Lower leg skin (tissue), 4 donors: ENCODE data around the gene SMG7. TPM values are rescaled to one million over a fixed set of nuclear protein-coding genes. Genes with fewer than 3 reads are reported as not detected.

Experiments used
- DNase-seq, 2 donors: peaks; one replicate each; pipeline ENCODE4 v3.0.0-alpha.2; 2019; ENCODE audit warnings: low spot score in 2 of 2
- H3K4me3 ChIP-seq: fragments of 200-600 bp; sonication (generic); 2 replicates; pipeline ENCODE4 v1.5.1; 2017; ENCODE audit warnings: mild to moderate bottlenecking, low read depth; ENCODE audit not compliant: poor library complexity, severe bottlenecking
- POLR2A ChIP-seq, 2 donors: fragments of 450-650 bp; IDR thresholded peaks; one replicate each; pipeline ENCODE4 v1.6.1; 2016 to 2017; ENCODE audit warnings: antibody characterized with exemption in 2 of 2, mild to moderate bottlenecking in 1 of 2, moderate library complexity in 1 of 2
- WGBS, 2 donors: methylation state at CpG; one replicate each; pipeline ENCODE4 v1.1.5; 2018; 5-methylcytosine and 5-hydroxymethylcytosine counted together
- intact Hi-C: fragments of 100-400 bp; cut with DNase I; formaldehyde crosslinking; loops from one replicate; pipeline ENCODE4 v1.15.0; 2023; ENCODE audit warnings: low total_unique reads
- total RNA-seq, 4 donors: library from RNA; depleted of rRNA; stranded (reverse); fragments of >200 nt; gene quantifications; one replicate each; pipeline ENCODE4 v1.1.0, GENCODE V29; 2016
- TF ChIP-seq, protein P1 (sequence below), 3 donors: fragments of 450-650 bp; IDR thresholded peaks; one replicate each; pipeline ENCODE4 v1.5.1; 2016; ENCODE audit warnings: antibody characterized with exemption in 3 of 3, mild to moderate bottlenecking in 3 of 3, moderate library complexity in 2 of 3

Gene SMG7
- total RNA-seq, 4 donors from 2014 or later = 34.8 to 57.9 (median 42.6) TPM

DNA sequence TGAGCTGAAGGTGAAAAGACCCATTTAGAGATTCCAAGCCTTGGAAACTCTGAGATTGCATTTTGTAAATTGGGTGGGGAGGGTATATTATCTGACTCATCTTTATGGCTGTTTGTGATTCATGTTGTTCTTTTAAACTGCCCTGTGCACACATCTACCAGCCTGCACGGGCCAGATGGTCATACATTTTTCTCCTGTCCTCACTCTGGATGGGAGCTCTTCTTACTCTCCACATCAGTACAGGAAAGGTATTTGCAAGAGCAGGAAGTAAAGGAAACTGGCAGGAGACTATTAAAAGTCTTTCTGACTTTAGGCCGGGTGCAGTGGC is 39.8 kb upstream of the SMG7 start:
- H3K4me3 ChIP-seq = no peak overlapping the region
- 55 to 59% methylated on average over 2 of the region's 2 CpGs for WGBS, 2 donors
- TF ChIP-seq, protein P1, sequence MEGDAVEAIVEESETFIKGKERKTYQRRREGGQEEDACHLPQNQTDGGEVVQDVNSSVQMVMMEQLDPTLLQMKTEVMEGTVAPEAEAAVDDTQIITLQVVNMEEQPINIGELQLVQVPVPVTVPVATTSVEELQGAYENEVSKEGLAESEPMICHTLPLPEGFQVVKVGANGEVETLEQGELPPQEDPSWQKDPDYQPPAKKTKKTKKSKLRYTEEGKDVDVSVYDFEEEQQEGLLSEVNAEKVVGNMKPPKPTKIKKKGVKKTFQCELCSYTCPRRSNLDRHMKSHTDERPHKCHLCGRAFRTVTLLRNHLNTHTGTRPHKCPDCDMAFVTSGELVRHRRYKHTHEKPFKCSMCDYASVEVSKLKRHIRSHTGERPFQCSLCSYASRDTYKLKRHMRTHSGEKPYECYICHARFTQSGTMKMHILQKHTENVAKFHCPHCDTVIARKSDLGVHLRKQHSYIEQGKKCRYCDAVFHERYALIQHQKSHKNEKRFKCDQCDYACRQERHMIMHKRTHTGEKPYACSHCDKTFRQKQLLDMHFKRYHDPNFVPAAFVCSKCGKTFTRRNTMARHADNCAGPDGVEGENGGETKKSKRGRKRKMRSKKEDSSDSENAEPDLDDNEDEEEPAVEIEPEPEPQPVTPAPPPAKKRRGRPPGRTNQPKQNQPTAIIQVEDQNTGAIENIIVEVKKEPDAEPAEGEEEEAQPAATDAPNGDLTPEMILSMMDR (IDR thresholded peaks at IDR 0.05) = no peak
- no peak for TF ChIP-seq POLR2A (IDR thresholded peaks at IDR 0.05)
- intact Hi-C loops = no loop called here
- no peak for DNase-seq

DNA sequence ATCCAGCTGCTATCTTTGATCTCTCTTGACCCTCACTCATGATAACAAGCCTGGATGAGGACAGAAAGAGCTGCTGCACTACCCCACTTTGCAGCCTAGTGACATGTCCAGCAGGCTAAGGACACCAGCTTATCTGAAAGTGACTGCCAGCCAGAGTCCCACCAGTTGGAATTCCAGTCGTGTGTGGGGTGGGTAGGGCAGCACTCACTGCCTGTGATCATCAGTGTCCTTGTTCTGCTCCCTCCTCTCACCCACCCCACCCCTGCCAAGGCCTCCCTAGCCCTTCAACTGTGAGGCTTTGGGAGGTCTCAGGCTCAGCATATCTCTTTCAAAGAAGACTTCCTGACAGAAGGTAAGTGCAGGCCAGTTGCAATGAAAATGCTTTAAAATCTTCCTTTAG is 38.6 kb upstream of the SMG7 start:
- TF ChIP-seq POLR2A (IDR thresholded peaks at IDR 0.05) = no peak
- TF ChIP-seq, protein P1 (IDR thresholded peaks at IDR 0.05) = no peak
- intact Hi-C loops = no loop called here
- DNase-seq = no peak
- no peak overlapping the region for H3K4me3 ChIP-seq
- 17 to 55% methylated on average over 1 of the region's 1 CpG for WGBS, 2 donors

DNA sequence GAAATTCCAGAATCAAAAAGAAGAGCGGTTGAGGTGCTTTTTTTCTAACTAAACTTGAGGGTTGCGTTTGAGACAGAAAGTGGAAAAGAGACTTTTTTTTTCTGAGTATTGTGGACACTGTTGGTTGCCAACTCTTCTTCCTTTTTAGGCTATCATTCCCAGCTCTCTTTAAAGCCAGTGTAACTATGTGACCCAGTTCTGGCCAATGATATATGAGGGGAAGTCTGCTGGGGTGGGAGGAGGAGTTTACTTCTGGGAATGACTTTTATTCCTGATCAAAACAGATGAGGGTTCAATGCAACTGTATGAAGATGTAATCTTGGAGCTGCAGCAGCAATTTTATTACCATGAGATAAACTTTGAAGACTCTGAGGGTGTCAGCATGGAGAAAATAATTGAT is 36.8 kb upstream of the SMG7 start:
- no peak for DNase-seq
- H3K4me3 ChIP-seq = no peak overlapping the region
- intact Hi-C loops = no loop called here
- no peak for TF ChIP-seq POLR2A (IDR thresholded peaks at IDR 0.05)
- TF ChIP-seq, protein P1 (IDR thresholded peaks at IDR 0.05) = no peak
- WGBS, 2 donors = 81 to 82% methylated on average over 2 of the region's 2 CpGs

DNA sequence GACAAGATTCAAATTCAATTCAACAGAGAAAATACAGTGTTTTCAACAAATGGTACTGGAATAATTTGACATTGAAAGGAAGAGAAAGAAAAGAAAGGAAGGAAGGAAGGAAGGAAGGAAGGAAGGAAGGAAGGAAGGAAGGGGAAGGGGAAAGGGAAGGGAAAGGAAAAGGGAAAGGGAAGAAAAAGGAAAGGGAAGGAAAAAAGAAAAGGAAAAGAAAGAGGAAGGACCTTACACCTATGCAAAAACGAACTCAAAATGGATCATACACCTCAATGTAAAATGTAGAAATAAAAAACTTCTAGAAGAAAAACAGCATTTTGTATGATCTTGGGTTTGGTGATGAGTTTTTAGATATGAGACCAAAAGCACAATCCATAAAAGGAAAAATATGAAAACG is 34.2 kb upstream of the SMG7 start:
- DNase-seq = no peak
- TF ChIP-seq, protein P1 (IDR thresholded peaks at IDR 0.05) = no peak
- no peak for TF ChIP-seq POLR2A (IDR thresholded peaks at IDR 0.05)
- WGBS, 2 donors = 74 to 80% methylated on average over 2 of the region's 2 CpGs
- intact Hi-C loops = no loop called here
- H3K4me3 ChIP-seq = no peak overlapping the region

DNA sequence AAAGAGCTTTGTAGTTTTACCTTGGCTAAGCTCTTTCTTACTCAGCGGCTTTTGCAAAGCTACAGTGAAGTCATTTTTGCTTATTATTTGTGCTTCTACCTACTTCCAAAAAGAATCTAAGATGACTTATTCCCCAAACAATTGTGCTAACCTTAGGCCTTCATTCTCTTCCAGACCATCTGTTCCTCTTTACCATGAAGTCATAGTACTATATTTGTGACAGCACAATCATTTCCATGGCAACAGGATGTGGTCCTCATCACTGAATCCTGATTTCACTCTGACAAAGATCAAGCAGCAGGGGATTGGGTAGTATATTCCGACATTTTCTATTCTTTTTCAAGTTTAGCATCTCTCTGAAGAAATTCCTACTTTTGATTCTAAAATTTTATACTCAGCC is 29.3 kb upstream of the SMG7 start:
- TF ChIP-seq, protein P1 (IDR thresholded peaks at IDR 0.05) = no peak
- no peak for TF ChIP-seq POLR2A (IDR thresholded peaks at IDR 0.05)
- no peak overlapping the region for H3K4me3 ChIP-seq
- no peak for DNase-seq
- WGBS, 2 donors = 82 to 91% methylated on average over 2 of the region's 2 CpGs
- intact Hi-C loops = no loop called here

DNA sequence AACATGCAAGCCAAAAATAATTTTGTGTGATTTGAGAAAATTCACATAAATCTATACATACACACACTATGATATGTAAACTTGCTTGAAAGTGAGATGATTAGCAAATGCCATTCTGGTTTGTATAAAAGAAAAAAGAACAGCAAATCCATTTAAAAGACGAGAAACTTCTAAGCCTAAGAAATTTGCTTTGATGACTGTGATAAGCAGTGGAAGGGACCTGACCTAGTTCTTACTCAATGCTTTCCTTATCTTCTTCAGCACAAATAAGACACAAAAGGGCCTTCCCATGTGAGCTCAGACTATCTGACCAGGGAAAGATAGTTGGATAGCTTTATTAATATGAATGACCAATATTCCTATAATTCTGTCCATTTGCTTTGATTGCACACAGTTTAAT is 28.8 kb upstream of the SMG7 start:
- no peak overlapping the region for H3K4me3 ChIP-seq
- WGBS, 2 donors = 66 to 79% methylated on average over 1 of the region's 1 CpG
- intact Hi-C loops = no loop called here
- TF ChIP-seq, protein P1 (IDR thresholded peaks at IDR 0.05) = no peak
- TF ChIP-seq POLR2A (IDR thresholded peaks at IDR 0.05) = no peak
- no peak for DNase-seq
